ENCODE measurements around the gene HOXB8. TPM values are rescaled to one million over a fixed set of nuclear protein-coding genes. Genes with fewer than 3 reads are reported as not detected.
A peak's percentile ranks its signal among the peaks of the same experiment; 100 is the strongest.

The HOXB8 gene
- polyA plus RNA-seq, 6 donors from 2014 or later, result not detected

DNA sequence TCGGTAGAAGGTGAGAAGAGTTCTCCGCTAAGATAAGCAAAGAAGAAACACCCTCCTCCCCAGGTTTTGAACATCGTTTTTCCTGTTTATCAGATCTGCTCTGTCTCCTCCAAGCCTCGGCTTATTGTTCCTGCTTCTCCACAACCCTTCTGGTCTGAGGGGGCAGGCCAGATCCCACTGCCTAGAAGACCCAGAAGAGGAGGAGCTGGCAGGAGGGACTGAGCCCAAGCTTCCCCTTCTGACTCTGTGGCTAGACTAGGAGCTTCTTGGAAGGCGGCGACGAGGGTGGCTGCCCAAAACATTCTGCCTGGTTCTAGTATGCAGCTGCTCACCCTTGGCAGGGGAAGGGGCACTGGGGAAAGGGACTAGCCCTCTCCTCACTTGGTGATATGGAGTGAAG, 16.4 kb downstream of the HOXB8 start:
- Mint-ChIP-seq H3K4me3 (peak overlapping the region in 6 of 8 donors; percentile 69 to 87 (median 79)), H3K9me3 (peaks cover 0 to 5% (median 0%) of the 10 kb centered on the region in 7 donors), H3K27ac (peak overlapping the region in 1 of 6 donors; percentile 77), H3K27me3 (peaks cover 78 to 98% (median 83%) of the 10 kb centered on the region in 3 donors), H3K4me1 (peaks cover 25 to 46% (median 42%) of the 10 kb centered on the region in 3 donors), H3K36me3 (peaks cover 0 to 7% of the 10 kb centered on the region in 2 donors)
- ATAC-seq (ENCODE audit: low read depth in 2 of 2) (no peak), DNase-seq (no peak)

DNA sequence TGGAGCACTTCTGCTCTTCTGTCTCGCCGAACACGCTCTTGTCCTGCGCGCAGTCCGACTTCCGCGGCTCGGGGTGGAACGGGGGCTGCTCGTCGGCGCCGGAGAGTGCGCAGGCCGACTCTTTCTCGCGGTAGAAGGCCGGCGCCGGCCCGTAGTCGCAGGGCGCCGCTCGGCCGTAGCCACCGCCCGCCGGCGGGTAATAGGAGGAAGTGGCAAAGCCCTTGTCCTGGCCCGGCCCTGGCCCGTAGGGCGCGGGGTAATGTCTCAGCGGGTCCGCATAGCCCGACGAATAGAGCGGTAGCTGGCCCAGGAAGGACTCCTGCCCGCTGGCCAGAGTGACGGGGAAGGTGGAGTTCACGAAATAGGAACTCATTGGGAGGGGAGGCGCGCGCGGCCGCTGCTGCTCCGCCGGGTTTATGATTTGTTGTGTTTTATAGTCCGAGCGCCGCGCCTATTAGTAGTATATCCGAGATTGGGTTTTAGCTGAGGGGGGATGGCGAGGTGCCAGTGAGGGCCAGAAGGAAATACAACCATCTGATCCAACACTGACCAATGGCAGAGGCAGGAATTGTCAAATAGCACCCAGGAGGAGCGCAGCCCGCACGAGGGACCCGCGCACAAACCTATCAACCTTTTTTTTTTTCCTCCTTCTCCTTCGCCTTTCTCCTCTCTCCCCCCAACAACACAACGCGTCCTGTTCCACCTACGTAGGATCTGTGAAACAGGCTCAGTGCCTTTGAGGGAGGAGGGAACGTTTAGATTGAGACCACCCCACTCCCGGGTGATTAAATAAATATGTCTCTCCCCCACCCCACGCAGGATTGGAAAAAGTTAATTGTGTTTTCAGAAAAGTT, 17.1 kb downstream of the HOXB8 start:
- Mint-ChIP-seq H3K9me3 (peaks cover 0 to 3% (median 0%) of the 10 kb centered on the region in 7 donors), H3K27ac (peak overlapping the region in 4 of 6 donors; percentile 31 to 85 (median 56)), H3K4me3 (peak overlapping the region; percentile 77 to 93 (median 86)), H3K36me3 (peaks cover 0 to 7% of the 10 kb centered on the region in 2 donors), H3K27me3 (peaks cover 76 to 98% (median 83%) of the 10 kb centered on the region in 3 donors), H3K4me1 (peaks cover 32 to 53% (median 47%) of the 10 kb centered on the region in 3 donors)
- DNase-seq (peak; percentile 47), ATAC-seq (ENCODE audit: low read depth in 2 of 2) (peak; percentile 44 to 51)

DNA sequence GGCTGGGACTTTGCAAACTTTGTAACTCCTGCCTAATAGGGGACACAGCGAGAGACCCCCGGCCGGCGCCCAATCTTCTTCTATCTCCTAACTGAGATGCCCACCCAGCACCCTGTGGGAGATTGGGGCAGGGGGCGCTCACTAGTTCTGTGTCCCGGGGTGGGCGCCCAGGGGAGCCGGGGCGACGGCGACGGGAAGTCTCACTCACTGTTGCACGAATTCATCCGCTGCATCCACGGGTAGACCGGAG, 17.6 kb downstream of the HOXB8 start:
- H3K4me3 Mint-ChIP-seq, result peak overlapping the region; percentile 77 to 93 (median 86)
- H3K9me3 Mint-ChIP-seq, result peaks cover 0 to 3% (median 0%) of the 10 kb centered on the region in 7 donors
- ATAC-seq (ENCODE audit: low read depth in 2 of 2), result no peak
- H3K36me3 Mint-ChIP-seq, result peaks cover 0 to 7% of the 10 kb centered on the region in 2 donors
- no peak for DNase-seq
- peak overlapping the region in 4 of 6 donors; percentile 31 to 85 (median 56) for H3K27ac Mint-ChIP-seq
- H3K4me1 Mint-ChIP-seq, result peaks cover 37 to 54% (median 49%) of the 10 kb centered on the region in 3 donors
- peaks cover 76 to 98% (median 89%) of the 10 kb centered on the region in 3 donors for H3K27me3 Mint-ChIP-seq

DNA sequence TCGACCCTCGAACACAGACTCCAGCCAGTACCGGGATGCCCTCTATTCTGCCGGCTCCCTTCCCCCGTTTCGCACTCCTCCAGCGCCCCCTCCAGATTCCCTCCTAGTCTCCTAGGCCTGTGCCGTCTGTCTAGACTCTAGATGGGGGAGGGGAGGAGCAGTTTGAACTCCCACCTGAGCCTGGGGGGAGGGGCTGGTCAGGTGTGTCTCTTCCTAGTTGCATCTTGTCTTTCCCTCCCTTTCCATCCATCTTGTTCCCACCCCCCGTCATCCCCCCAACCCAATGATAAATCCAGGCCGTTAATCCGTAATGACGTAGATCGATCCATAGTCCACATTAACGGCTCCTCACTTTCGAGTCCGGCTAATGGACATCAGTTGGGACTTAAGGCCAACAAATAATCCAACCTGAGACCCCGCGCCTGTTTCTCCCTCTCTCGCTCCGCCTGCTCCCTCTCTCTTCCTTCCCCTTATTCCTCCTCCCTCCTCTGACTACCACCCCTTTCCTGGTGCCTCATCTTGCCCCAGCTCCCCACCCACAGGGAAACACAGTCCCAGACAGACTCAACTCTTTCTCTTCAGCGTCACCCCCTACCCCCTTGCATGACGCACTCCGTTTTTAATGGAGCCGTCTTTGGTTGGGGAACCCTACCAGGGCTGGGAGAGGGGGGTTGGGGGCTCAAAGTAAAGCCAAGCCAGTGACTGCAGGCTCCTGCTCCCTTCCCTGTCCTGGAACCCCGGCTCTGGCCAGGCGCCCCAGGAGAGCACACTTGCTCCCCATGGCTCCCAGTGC, 18.2 kb downstream of the HOXB8 start:
- Mint-ChIP-seq H3K27me3 (peaks cover 79 to 97% (median 94%) of the 10 kb centered on the region in 3 donors), H3K36me3 (peaks cover 0 to 7% of the 10 kb centered on the region in 2 donors), H3K4me3 (peak overlapping the region; percentile 77 to 93 (median 86)), H3K27ac (peak overlapping the region in 5 of 6 donors; percentile 15 to 90 (median 55)), H3K9me3 (peaks cover 0 to 3% (median 0%) of the 10 kb centered on the region in 7 donors), H3K4me1 (peaks cover 39 to 57% (median 48%) of the 10 kb centered on the region in 3 donors)
- ATAC-seq (ENCODE audit: low read depth in 2 of 2), result no peak
- DNase-seq, result no peak

DNA sequence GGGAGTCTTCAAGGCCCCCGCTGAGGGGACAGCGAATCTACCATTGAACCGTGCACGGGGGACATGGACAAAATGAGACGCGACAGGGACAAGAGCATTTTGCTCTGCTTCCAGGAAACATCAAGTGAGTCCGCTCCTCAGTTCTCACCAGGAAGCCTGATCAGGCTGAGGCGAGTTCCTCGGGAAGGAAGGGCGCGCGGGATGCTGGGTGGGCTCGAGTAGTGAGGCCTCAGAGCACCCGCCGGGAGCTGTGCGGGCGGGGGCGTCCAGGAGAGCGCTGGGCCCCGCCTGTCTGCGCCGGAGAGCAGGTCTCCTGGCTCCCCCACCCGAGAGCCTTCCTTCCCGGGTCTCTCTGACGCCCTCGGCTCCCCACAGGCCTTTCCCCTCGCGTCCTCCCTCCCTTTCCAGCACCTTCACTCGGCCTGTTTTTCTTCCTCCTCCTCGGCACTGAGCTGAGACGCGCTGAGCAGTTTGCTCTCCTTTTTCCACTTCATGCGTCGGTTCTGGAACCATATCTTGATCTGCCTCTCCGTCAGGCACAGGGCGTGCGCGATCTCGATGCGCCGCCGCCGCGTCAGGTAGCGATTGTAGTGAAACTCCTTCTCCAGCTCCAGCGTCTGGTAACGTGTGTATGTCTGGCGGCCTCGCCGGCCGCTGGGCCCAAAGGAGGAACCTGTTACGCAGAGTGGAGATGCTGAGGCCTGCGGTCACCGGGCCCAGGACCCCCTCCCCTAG, 18.9 kb downstream of the HOXB8 start:
- Mint-ChIP-seq H3K9me3 (peaks cover 0 to 3% (median 0%) of the 10 kb centered on the region in 7 donors), H3K4me1 (peaks cover 43 to 60% (median 50%) of the 10 kb centered on the region in 3 donors), H3K4me3 (peak overlapping the region; percentile 77 to 90 (median 86)), H3K27ac (peak overlapping the region in 5 of 6 donors; percentile 15 to 95 (median 55)), H3K36me3 (peaks cover 0 to 7% of the 10 kb centered on the region in 2 donors), H3K27me3 (peaks cover 80 to 97% (median 94%) of the 10 kb centered on the region in 3 donors)
- no peak for ATAC-seq (ENCODE audit: low read depth in 2 of 2)
- no peak for DNase-seq

DNA sequence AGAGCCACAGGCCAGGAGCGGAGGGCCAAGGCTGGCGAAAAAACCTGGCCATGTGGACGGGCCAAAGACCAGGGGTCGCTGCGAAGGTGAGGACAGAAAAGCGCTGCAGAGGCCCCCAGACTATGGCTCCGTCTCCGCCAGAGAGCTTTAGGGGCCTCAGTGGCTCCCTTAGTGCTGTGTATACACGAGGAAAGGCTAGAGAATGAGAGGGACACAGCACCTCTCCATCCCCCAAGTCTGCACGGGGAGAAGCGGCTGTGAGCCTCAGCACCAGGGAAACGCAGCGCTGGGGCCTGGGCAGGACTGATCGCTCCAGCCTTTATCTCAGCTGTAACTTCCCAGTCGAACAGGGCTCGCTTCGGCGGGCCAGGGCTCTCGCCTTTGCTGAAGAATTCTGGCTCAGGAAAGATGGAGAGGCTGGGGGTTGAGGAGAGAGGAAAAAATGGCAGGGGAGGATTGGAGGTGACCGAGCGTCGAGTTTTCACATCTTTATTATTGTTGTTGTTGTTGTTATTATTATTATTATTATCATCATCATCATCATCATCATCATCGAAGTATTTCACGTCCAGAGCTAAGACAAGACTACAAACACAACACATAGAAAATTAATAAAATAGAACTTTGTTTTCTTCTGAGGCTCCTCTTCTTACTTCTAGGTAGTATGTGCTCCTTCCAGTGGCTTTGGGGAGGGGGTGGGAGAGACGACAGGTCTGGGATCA, 19.7 kb downstream of the HOXB8 start:
- peak overlapping the region in 2 of 6 donors; percentile 58 to 82 for H3K27ac Mint-ChIP-seq
- peaks cover 44 to 61% (median 50%) of the 10 kb centered on the region in 3 donors for H3K4me1 Mint-ChIP-seq
- H3K4me3 Mint-ChIP-seq, result peak overlapping the region in 7 of 8 donors; percentile 30 to 82 (median 61)
- peaks cover 0 to 3% (median 0%) of the 10 kb centered on the region in 7 donors for H3K9me3 Mint-ChIP-seq
- peaks cover 0 to 7% of the 10 kb centered on the region in 2 donors for H3K36me3 Mint-ChIP-seq
- ATAC-seq (ENCODE audit: low read depth in 2 of 2) (no peak), DNase-seq (no peak)
- peaks cover 78 to 97% (median 94%) of the 10 kb centered on the region in 3 donors for H3K27me3 Mint-ChIP-seq

DNA sequence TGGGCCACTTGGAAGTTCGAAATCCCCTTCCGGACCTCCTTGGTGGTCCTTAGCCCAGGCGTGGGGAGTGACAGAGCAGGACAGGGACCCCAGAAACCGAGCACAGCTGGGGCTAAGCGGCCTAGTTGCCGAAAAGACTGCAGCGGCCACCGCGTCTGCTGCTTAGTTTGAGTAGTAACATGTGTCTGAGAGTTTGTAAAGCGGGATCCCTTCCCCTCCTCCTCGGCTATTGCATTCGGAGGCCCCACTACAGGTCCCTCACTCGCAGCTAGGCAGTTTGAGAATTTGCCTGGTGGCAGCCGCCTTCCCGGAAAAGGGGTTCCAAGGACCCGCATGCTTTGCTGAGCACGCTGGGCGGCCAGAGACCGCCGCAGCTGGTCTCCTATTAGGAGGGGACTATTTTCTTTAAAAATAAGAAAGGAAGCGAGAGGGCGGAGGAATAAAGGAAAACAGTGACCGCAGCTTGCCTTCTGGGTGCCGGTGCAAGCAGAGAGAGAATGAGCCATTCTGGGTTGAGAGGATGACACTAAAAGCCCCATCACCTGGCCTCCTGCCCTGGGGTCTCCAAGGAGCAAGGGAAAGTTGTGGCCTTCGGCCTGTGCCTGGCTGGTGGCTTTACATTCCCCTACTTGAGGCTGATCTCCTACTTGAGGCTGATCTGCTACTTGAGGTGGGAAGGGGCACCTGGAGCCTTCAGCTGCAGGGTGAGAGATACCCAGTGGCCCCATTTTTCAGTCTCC, 20.4 kb downstream of the HOXB8 start:
- peaks cover 0 to 7% of the 10 kb centered on the region in 2 donors for H3K36me3 Mint-ChIP-seq
- H3K4me1 Mint-ChIP-seq, result peaks cover 51 to 68% (median 58%) of the 10 kb centered on the region in 3 donors
- H3K4me3 Mint-ChIP-seq, result peak overlapping the region in 6 of 8 donors; percentile 15 to 79 (median 48)
- DNase-seq (no peak), ATAC-seq (ENCODE audit: low read depth in 2 of 2) (no peak)
- H3K27ac Mint-ChIP-seq, result peak overlapping the region in 2 of 6 donors; percentile 42 to 82
- peaks cover 78 to 97% (median 94%) of the 10 kb centered on the region in 3 donors for H3K27me3 Mint-ChIP-seq
- H3K9me3 Mint-ChIP-seq, result peaks cover 0 to 3% (median 0%) of the 10 kb centered on the region in 7 donors

DNA sequence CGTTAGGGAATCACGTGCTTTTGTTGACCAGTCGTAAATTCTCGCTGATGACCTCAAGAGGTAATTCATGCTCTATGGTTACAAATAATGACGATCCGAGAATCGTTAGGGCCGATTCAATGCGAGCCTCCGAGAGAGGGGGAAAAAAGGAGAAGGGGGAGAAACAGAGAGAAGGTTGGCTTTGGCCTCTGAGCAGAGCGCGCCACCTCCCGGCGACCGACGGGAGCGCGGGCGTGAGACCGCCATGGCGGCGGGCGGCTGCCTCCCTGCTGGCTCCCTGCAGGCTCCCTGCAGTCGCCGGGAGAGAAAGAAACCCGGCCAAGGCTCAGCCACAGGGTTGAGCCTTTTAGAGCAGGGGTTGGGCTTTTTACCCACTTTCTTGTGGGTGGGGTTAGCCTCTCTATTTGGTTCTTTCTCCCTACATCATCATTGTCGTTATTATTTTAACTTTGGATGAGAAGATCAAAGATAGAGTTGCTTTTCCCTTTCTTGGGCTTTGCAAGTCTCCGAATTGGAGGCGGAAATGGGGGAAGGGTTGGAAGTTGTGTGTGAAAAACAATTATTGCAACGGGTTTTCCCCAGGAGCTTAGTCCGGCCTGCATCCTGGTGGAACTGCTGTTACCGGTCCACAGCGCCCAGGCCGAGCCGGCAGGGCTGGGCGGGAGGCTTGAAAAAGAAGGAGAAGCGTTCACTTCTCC, 21.1 kb downstream of the HOXB8 start:
- peaks cover 52 to 73% (median 63%) of the 10 kb centered on the region in 3 donors for H3K4me1 Mint-ChIP-seq

DNA sequence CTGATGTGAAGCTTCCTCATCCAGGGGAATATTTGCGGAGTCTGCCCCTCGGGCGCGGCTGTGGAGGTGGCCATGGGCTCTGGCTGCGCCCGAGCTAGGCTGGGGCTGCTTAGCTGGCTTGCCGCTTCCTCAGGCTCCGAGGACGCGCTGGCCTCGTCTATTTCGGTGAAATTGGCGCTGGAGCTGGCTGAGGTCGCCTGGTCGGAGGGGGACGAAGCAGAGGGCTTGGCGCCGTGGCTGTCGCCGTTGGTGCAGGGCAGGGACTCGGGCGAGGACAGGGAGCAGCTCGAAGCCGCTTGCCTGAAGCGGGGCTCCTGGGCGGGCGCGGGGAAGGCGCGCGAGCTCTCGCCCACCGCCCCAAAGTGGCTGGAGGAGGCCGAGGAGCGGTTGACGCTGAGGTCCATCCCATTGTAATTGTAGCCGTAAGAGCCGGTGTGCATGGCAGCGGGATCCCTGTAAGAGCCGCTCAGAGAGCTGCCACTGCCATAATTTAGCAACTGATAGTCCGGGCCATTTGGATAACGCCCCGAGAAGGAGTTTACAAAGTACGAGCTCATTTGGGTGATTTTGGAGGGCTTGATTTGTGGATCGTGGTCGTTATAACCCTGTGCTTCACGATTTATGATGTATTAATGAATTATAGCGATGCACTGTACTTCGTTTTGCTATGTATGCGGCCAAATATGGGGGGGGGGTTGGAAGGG, 21.8 kb downstream of the HOXB8 start, which contains the start of gene HOXB5:
Gene HOXB5 (minus strand): TSS at position 654 of the 704 bp plus-strand sequence. CDS start 97 bp downstream, at position 557.
- peak; percentile 19 to 24 for ATAC-seq (ENCODE audit: low read depth in 2 of 2)
- Mint-ChIP-seq H3K27ac (peak within 1 kb of the TSS in 2 of 6 donors; percentile 87 to 94), H3K4me1 (peaks cover 52 to 69% (median 60%) of the 10 kb centered on the region in 3 donors)

More for the DNA sequence above, 21.1 kb downstream of the HOXB8 start:
- peak overlapping the region in 2 of 6 donors; percentile 82 to 87 for H3K27ac Mint-ChIP-seq
- peaks cover 0 to 3% (median 0%) of the 10 kb centered on the region in 7 donors for H3K9me3 Mint-ChIP-seq
- H3K27me3 Mint-ChIP-seq, result peaks cover 77 to 97% (median 94%) of the 10 kb centered on the region in 3 donors
- peak; percentile 41 to 60 for ATAC-seq (ENCODE audit: low read depth in 2 of 2)
- peak; percentile 81 for DNase-seq
- H3K36me3 Mint-ChIP-seq, result peaks cover 0 to 7% of the 10 kb centered on the region in 2 donors
- peak overlapping the region; percentile 44 to 84 (median 74) for H3K4me3 Mint-ChIP-seq

DNA sequence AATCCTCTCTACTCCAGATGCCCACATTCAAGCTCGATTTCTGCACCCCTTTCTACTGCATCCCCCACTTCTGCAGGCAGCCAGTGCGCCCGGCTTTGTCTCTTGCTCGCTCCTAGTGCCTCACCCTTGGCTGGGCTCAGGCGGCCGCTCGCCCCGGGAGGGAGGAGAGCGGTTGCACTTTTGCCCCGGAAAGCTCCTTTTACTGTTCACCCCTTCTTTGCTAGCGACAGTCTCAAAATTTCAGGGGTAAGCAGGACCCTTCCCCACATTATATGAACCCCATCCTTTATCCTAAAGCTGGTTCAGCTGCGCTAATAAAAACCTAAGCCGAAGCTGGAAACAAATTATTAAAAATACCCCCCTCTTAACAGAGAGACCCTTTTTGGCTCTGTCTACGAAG, 22.5 kb downstream of the HOXB8 start:
- DNase-seq (no peak), ATAC-seq (ENCODE audit: low read depth in 2 of 2) (peak; percentile 34 to 47)
- H3K9me3 Mint-ChIP-seq, result peaks cover 0 to 3% (median 0%) of the 10 kb centered on the region in 7 donors
- peak overlapping the region in 1 of 6 donors; percentile 87 for H3K27ac Mint-ChIP-seq
- peaks cover 0 to 7% of the 10 kb centered on the region in 2 donors for H3K36me3 Mint-ChIP-seq
- peak overlapping the region; percentile 15 to 84 (median 78) for H3K4me3 Mint-ChIP-seq
- peaks cover 77 to 97% (median 94%) of the 10 kb centered on the region in 3 donors for H3K27me3 Mint-ChIP-seq
- H3K4me1 Mint-ChIP-seq, result peaks cover 48 to 62% (median 54%) of the 10 kb centered on the region in 3 donors

More for the DNA sequence above, 21.8 kb downstream of the HOXB8 start, which contains the start of gene HOXB5:
- Mint-ChIP-seq H3K27me3 (peaks cover 77 to 97% (median 94%) of the 10 kb centered on the region in 3 donors), H3K36me3 (peaks cover 0 to 7% of the 10 kb centered on the region in 2 donors), H3K9me3 (peaks cover 0 to 3% (median 0%) of the 10 kb centered on the region in 7 donors), H3K4me3 (peak within 1 kb of the TSS; percentile 74 to 84 (median 78))
- no peak for DNase-seq

Data from naive B cell (primary cell).